Keratinocyte (primary cell): ENCODE results near the gene ANTXR2.

Experiments used
- CTCF ChIP-seq, 3 experiments: IDR thresholded peaks in 1 of 3; conservative IDR thresholded peaks in 1 of 3; optimal IDR thresholded peaks in 1 of 3; 2 replicates in 2 of 3; 3 replicates in 1 of 3; pipeline versions ENCODE3 to v1.5.1; 2011; ENCODE audit warnings: low read length in 3 of 3, mild to moderate bottlenecking in 3 of 3, moderate library complexity in 2 of 3, control low read depth in 1 of 3, inconsistent platforms in 1 of 3; ENCODE audit not compliant: insufficient read depth in 2 of 3; ENCODE audit errors: extremely low read depth in 1 of 3
- EZH2 ChIP-seq: IDR thresholded peaks from one replicate; pipeline ENCODE4 v1.6.1; 2012; ENCODE audit warnings: inconsistent platforms, mild to moderate bottlenecking, low read length, moderate library complexity

- no peak for TF ChIP-seq CTCF (optimal IDR thresholded peaks at IDR 0.05 in 1 of 3, IDR thresholded peaks at IDR 0.05 in 1 of 3, conservative IDR thresholded peaks at IDR 0.05 in 1 of 3; ENCODE audit: extremely low read depth in 1 of 3, insufficient read depth in 2 of 3, low read length in 3 of 3)
- TF ChIP-seq EZH2: no peak
Measured at GRCh38 chr4:80078346-80079092, 5.5 kb upstream of the ANTXR2 start.
